Heart left ventricle (tissue), 16 donors: ENCODE results near the gene EIPR1. TPM values are rescaled to one million over a fixed set of nuclear protein-coding genes. Genes with fewer than 3 reads are reported as not detected.

ENCODE experiments used
- ATAC-seq, 4 donors: fragments of 200-7000 bp; cut with Tn5 transposase; one replicate each; pipeline ENCODE4 v1.9.1; 2020 to 2022; ENCODE audit warnings: moderate library complexity in 4 of 4, mild to moderate bottlenecking in 3 of 4, moderate number of reproducible peaks in 1 of 4
- DNase-seq, 5 donors: peaks; one replicate each; pipeline ENCODE4 v3.0.0-alpha.2; 2020
- H3K27ac ChIP-seq, 12 donors: fragments of 200-600 bp; sonication (generic) in 4 of 12; one replicate each; pipeline versions ENCODE4 v1.5.0 to v1.8.0; 2016 to 2022; ENCODE audit warnings: mild to moderate bottlenecking in 2 of 12
- H3K27me3 ChIP-seq, 9 donors: fragments of 200-600 bp; sonication (generic) in 2 of 9; one replicate each; pipeline versions ENCODE4 v1.5.1 to v1.8.0; 2016 to 2022; ENCODE audit warnings: mild to moderate bottlenecking in 3 of 9
- H3K36me3 ChIP-seq, 9 donors: fragments of 200-600 bp; sonication (generic) in 2 of 9; one replicate each; pipeline versions ENCODE4 v1.5.0 to v1.8.0; 2018 to 2022; ENCODE audit warnings: mild to moderate bottlenecking in 2 of 9
- H3K4me1 ChIP-seq, 12 donors: fragments of 200-600 bp; sonication (generic) in 4 of 12; one replicate each; pipeline versions ENCODE4 v1.5.0 to v1.8.0; 2016 to 2022; ENCODE audit warnings: mild to moderate bottlenecking in 3 of 12
- H3K4me3 ChIP-seq, 12 donors: fragments of 200-600 bp; sonication (generic) in 4 of 12; one replicate each; pipeline versions ENCODE4 v1.5.0 to v1.8.0; 2017 to 2022; ENCODE audit warnings: mild to moderate bottlenecking in 9 of 12, moderate library complexity in 4 of 12
- H3K9me3 ChIP-seq, 12 donors: fragments of 200-600 bp; sonication (generic) in 4 of 12; one replicate each; pipeline versions ENCODE4 v1.5.0 to v1.8.0; 2016 to 2022; ENCODE audit warnings: mild to moderate bottlenecking in 1 of 12
- POLR2A ChIP-seq, 2 donors: fragments of 450-650 bp; IDR thresholded peaks; one replicate each; pipeline ENCODE4 v1.6.1; 2017; ENCODE audit warnings: antibody characterized with exemption in 2 of 2, mild to moderate bottlenecking in 2 of 2, moderate library complexity in 2 of 2
- WGBS, 4 donors: extraction: QIAGEN DNeasy Blood & Tissue Kit in 2 of 4; methylation state at CpG; one replicate each; pipeline versions ENCODE4 v1.1.5 to v1.1.7; 2013 to 2018; 5-methylcytosine and 5-hydroxymethylcytosine counted together
- intact Hi-C, 10 donors: fragments of 100-400 bp; cut with DNase I; formaldehyde crosslinking; loops; one replicate each; pipeline versions ENCODE4 v1.11.1 to v1.14.2; 2022
- polyA plus RNA-seq, 2 donors: library from polyadenylated mRNA; stranded (reverse); fragments of 200-250 nt; gene quantifications; one replicate each; pipeline ENCODE4 v1.2.3, GENCODE V29; 2013
- total RNA-seq, 9 donors: library from RNA; depleted of rRNA in 2 of 9; stranded (reverse); fragments of >200 nt in 2 of 9; fragmentation: NEBNext Ultra II Directional in 3 of 9; extraction: Animal tissue kit (Norgen Biotek cat#: 25700) in 3 of 9; gene quantifications; one replicate each; pipeline versions ENCODE4 v1.1.0 to v1.2.4, GENCODE V29; 2016 to 2023
- TF ChIP-seq, protein P1 (sequence below), 12 donors: fragments of 200-600 bp; sonication (generic) in 4 of 12; IDR thresholded peaks; one replicate each; pipeline versions ENCODE4 v1.5.0 to v1.8.0; 2018 to 2022; ENCODE audit warnings: antibody characterized with exemption in 12 of 12, mild to moderate bottlenecking in 5 of 12
- donor health status: ischemic (EF 13 %, LVEDD 7.1; RV severe dilation, severe dysfunction).
- donor health status: healthy with polysubstance abuse.
- donor health status: DM: no; HTN: yes; CAD: no.
- donor health status: DM: no; HTN: no; CAD: no.
- donor health status: ischemic (EF 25% LVEDD 6.9; RV normal size, moderate dysfunction).
- donor health status: ischemic (EF 25% LVEDD 5.7; RV mildly dilated, moderate dysfunction).
- donor health status: healthy.
- donor health status: DM: yes; HTN: yes; CAD: no.
- donor health status: ischemic (EF 35%, LVEDD 5.7; RV mildly dilated, moderate dysfunction).
- donor health status: nonischemic (EF 11% LVEDD 7.7; RV severe dilation, severe dysfunction).
- donor health status: DM: yes; HTN: yes; CAD: no.
- donor health status: PGD.
- donor health status: ischemic (EF 29% LVEDD 5.4; RV normal size, mild dysfunction).
- donor health status: nonischemic (EF 23%, LVEDD 6.1; RV moderate dilation, normal function).

Gene EIPR1
- total and polyA plus RNA-seq, 11 donors = 7.9 to 26.1 (median 13.3) TPM

DNA sequence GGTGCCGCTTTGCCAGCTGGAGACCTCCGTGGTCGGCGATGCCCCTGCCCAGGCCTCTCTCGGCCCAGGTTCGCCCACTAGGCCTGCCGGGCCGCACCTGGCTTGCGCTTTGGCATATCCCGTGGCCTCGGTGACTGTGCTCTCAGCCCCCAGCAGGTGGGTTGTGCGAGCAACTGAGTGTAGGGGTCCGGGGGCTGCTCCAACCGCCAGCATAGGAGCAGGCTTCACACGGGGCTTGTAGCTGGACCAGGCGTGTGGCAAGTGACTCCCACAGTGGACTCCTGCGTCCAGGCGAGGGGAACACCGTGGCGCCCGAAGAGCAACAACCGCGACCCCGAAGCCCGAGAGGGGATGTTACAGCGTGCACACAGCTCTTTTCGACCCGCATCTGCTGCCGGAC is 11.6 kb upstream of the EIPR1 start:
- no peak overlapping the region for H3K4me3 ChIP-seq
- WGBS, 4 donors = 95 to 98% (median 98%) methylated on average over 24 to 29 of the region's 29 CpGs

DNA sequence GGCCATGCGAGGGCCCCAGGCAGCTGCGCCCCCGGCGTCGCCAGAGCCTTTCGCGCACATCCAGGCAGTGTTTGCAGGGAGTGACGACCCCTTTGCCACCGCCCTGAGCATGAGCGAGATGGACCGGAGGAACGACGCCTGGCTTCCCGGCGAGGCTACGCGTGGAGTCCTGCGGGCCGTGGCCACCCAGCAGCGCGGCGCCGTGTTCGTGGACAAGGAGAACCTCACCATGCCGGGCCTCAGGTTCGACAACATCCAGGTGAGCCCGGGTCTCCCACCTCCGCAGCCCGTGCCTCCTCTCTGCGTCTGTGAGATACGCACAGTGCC is 10.8 kb upstream of the EIPR1 start:
- Histone ChIP-seq H3K4me3 (no peak overlapping the region), H3K9me3 (no peaks in the 10 kb centered on the region), H3K4me1 (no peaks in the 10 kb centered on the region), H3K27me3 (no peaks in the 10 kb centered on the region), H3K36me3 (peaks cover 4 to 88% (median 57%) of the 10 kb centered on the region in 9 donors), H3K27ac (no peak overlapping the region)
- WGBS, 4 donors = 97 to 98% (median 98%) methylated on average over 14 to 31 of the region's 31 CpGs
- no peak for DNase-seq
- intact Hi-C loops = loop anchor here in 1 of 10 donors (10.0 kb wide), 1 partner anchor 166 kb away; the partner anchor contains the start of gene RNASEH1
- ATAC-seq = no peak
- no peak for TF ChIP-seq POLR2A (IDR thresholded peaks at IDR 0.05)
- TF ChIP-seq, protein P1, sequence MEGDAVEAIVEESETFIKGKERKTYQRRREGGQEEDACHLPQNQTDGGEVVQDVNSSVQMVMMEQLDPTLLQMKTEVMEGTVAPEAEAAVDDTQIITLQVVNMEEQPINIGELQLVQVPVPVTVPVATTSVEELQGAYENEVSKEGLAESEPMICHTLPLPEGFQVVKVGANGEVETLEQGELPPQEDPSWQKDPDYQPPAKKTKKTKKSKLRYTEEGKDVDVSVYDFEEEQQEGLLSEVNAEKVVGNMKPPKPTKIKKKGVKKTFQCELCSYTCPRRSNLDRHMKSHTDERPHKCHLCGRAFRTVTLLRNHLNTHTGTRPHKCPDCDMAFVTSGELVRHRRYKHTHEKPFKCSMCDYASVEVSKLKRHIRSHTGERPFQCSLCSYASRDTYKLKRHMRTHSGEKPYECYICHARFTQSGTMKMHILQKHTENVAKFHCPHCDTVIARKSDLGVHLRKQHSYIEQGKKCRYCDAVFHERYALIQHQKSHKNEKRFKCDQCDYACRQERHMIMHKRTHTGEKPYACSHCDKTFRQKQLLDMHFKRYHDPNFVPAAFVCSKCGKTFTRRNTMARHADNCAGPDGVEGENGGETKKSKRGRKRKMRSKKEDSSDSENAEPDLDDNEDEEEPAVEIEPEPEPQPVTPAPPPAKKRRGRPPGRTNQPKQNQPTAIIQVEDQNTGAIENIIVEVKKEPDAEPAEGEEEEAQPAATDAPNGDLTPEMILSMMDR (IDR thresholded peaks at IDR 0.05) = no peak

More for the DNA sequence above, 11.6 kb upstream of the EIPR1 start:
- intact Hi-C loops = loop anchor here in 1 of 10 donors (10.0 kb wide), 1 partner anchor 166 kb away; the partner anchor contains the start of gene RNASEH1
- H3K9me3 ChIP-seq = no peaks in the 10 kb centered on the region
- peaks cover 4 to 88% (median 56%) of the 10 kb centered on the region in 9 donors for H3K36me3 ChIP-seq
- DNase-seq = no peak
- no peak for TF ChIP-seq POLR2A (IDR thresholded peaks at IDR 0.05)
- TF ChIP-seq, protein P1 (IDR thresholded peaks at IDR 0.05) = no peak
- H3K4me1 ChIP-seq = no peaks in the 10 kb centered on the region
- H3K27me3 ChIP-seq = no peaks in the 10 kb centered on the region
- no peak overlapping the region for H3K27ac ChIP-seq
- ATAC-seq = no peak

DNA sequence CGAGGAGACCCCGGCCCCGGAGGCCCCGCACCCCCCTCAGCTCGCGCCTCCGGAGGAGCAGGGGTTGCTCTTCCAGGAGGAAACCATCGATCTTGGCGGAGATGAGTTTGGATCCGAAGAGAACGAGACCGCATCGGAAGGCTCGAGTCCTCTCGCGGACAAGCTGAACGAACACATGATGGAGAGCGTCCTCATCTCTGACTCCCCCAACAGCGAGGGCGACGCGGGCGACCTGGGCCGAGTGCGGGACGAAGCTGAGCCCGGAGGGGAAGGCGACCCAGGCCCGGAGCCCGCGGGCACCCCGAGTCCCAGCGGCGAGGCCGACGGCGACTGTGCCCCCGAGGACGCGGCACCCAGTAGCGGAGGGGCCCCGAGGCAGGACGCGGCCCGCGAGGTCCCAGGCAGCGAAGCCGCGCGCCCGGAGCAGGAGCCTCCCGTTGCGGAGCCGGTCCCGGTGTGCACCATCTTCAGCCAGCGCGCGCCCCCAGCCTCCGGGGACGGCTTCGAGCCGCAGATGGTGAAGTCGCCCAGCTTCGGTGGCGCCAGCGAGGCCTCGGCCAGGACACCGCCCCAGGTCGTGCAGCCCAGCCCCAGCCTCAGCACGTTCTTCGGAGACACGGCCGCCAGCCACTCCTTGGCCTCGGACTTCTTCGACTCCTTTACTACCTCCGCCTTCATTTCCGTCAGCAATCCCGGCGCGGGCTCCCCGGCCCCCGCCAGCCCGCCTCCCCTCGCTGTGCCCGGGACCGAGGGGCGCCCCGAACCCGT is 10.2 kb upstream of the EIPR1 start:
- no peaks in the 10 kb centered on the region for H3K4me1 ChIP-seq
- no peaks in the 10 kb centered on the region for H3K9me3 ChIP-seq
- H3K27me3 ChIP-seq = no peaks in the 10 kb centered on the region
- peaks cover 4 to 88% (median 55%) of the 10 kb centered on the region in 9 donors for H3K36me3 ChIP-seq
- H3K27ac ChIP-seq = no peak overlapping the region
- TF ChIP-seq, protein P1 (IDR thresholded peaks at IDR 0.05) = no peak
- no peak for TF ChIP-seq POLR2A (IDR thresholded peaks at IDR 0.05)
- WGBS, 4 donors = 90 to 93% (median 92%) methylated on average over 83 to 89 of the region's 89 CpGs
- no peak for DNase-seq
- no peak overlapping the region for H3K4me3 ChIP-seq
- intact Hi-C loops = loop anchor here in 1 of 10 donors (10.0 kb wide), 1 partner anchor 167 kb away; the partner anchor contains the start of gene RNASEH1
- ATAC-seq = peak in 1 of 4 donors; percentile 50

DNA sequence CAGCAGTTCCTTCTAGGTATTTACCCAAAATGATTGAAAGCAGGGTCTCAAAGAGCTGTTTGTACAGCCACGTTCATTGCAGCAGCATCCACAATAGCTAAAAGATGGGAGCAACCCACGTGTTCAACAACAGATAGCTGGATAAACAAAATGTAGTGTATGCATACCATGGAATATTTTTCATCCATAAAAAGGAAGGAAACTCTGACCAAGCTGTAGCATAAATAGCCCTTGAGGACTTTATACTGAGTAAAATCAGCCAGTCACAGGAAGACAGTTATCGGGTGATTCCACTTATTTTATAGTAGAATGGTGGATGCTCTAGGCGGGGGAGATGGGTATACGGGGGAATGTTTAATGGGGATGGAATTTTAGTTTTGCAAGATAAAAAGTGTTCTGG is 9.4 kb upstream of the EIPR1 start:
- intact Hi-C loops = loop anchor here in 1 of 10 donors (10.0 kb wide), 1 partner anchor 168 kb away; the partner anchor contains the start of gene RNASEH1
- peaks cover 4 to 88% (median 55%) of the 10 kb centered on the region in 9 donors for H3K36me3 ChIP-seq
- WGBS, 4 donors = 84 to 89% (median 87%) methylated on average over 5 of the region's 5 CpGs
- no peaks in the 10 kb centered on the region for H3K9me3 ChIP-seq
- DNase-seq = no peak
- no peak overlapping the region for H3K27ac ChIP-seq
- TF ChIP-seq, protein P1 (IDR thresholded peaks at IDR 0.05) = no peak
- no peak for TF ChIP-seq POLR2A (IDR thresholded peaks at IDR 0.05)
- no peak overlapping the region for H3K4me3 ChIP-seq
- H3K4me1 ChIP-seq = no peaks in the 10 kb centered on the region
- H3K27me3 ChIP-seq = no peaks in the 10 kb centered on the region
- ATAC-seq = no peak
